Ramos (cell line): ENCODE results near the gene NF1.
"Not testable (repeated sequence)": the region's sequence is repeated elsewhere in the genome, so short reads cannot be mapped to it uniquely, and the experiment has no call there.

ENCODE experiments used
- in situ Hi-C: fragments of 300-500 bp; cut with MboI; formaldehyde crosslinking; loops from one replicate; pipeline ENCODE4 v1.14.3; 2022; ENCODE audit warnings: low sequenced_read_pairs; ENCODE audit not compliant: unreplicated experiment

The NF1 gene

GRCh38 chr17:31094600-31095235 lies at the start of gene NF1:
NF1 (plus strand) TSS chr17:31094977; CDS start chr17:31095310, 333 bp downstream.
- in situ Hi-C loops = no loop called here

GRCh38 chr17:31046856-31047425 lies 47.8 kb upstream of the NF1 start:
- in situ Hi-C loops = not testable (repeated sequence)

- in situ Hi-C loops = no loop called here
Observed at GRCh38 chr17:31048142-31048541, 46.6 kb upstream of the NF1 start.

- in situ Hi-C loops = no loop called here
Observed at GRCh38 chr17:31048780-31049179, 46.0 kb upstream of the NF1 start.

- in situ Hi-C loops = no loop called here
Observed at GRCh38 chr17:31050948-31051347, 43.8 kb upstream of the NF1 start.

- in situ Hi-C loops = no loop called here
Observed at GRCh38 chr17:31051506-31051905, 43.3 kb upstream of the NF1 start.

- in situ Hi-C loops = no loop called here
Observed at GRCh38 chr17:31052187-31052889, 42.4 kb upstream of the NF1 start.

- in situ Hi-C loops = no loop called here
Observed at GRCh38 chr17:31053071-31053470, 41.7 kb upstream of the NF1 start.

- in situ Hi-C loops = no loop called here
Observed at GRCh38 chr17:31054761-31055160, 40.0 kb upstream of the NF1 start.

- in situ Hi-C loops = no loop called here
Observed at GRCh38 chr17:31058976-31059375, 35.8 kb upstream of the NF1 start.

GRCh38 chr17:31060791-31061550 lies 33.8 kb upstream of the NF1 start:
- in situ Hi-C loops = no loop called here

GRCh38 chr17:31061678-31062077 lies 33.1 kb upstream of the NF1 start:
- in situ Hi-C loops = no loop called here

- in situ Hi-C loops = no loop called here
Observed at GRCh38 chr17:31062346-31062745, 32.4 kb upstream of the NF1 start.

- in situ Hi-C loops = no loop called here
Observed at GRCh38 chr17:31064707-31065106, 30.1 kb upstream of the NF1 start.

- in situ Hi-C loops = no loop called here
Observed at GRCh38 chr17:31067691-31068184, 27.0 kb upstream of the NF1 start.

GRCh38 chr17:31068291-31068690 lies 26.5 kb upstream of the NF1 start:
- in situ Hi-C loops = no loop called here

GRCh38 chr17:31072186-31072585 lies 22.6 kb upstream of the NF1 start:
- in situ Hi-C loops = no loop called here

- in situ Hi-C loops = no loop called here
Observed at GRCh38 chr17:31073411-31073810, 21.4 kb upstream of the NF1 start.

- in situ Hi-C loops = no loop called here
Observed at GRCh38 chr17:31074772-31075555, 19.8 kb upstream of the NF1 start.

- in situ Hi-C loops = no loop called here
Observed at GRCh38 chr17:31078290-31078689, 16.5 kb upstream of the NF1 start.
